GM19452 (cell line): ENCODE data around the gene TBC1D16.
"Not testable (repeated sequence)": the region's sequence is repeated elsewhere in the genome, so short reads cannot be mapped to it uniquely, and the experiment has no call there.

ENCODE experiments used
- ATAC-seq: cut with Tn5 transposase; IDR thresholded peaks from one replicate; pipeline ENCODE4 v1.9.1; 2021; ENCODE audit not compliant: unreplicated experiment

TBC1D16 gene

DNA sequence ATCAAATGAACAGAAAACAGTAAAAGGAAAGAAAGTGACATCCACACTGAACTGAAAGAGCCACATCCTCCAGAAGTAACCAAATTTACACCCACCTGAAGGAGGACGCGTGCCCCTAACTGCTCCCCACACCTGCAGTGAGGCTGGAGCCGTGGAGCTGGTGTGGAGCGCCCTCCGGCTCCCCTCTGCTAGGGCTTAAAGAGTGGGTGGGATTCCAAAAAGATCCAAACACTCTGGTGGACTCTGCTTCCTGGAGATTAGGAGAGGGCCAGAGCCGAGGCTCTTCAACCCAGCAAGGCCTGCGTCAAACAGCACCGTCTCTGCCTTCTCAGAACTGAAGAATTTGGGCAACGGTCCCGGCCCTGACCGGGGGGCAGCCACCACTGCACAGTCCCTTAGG lies 16.0 kb upstream of the TBC1D16 start:
- ATAC-seq: no peak

DNA sequence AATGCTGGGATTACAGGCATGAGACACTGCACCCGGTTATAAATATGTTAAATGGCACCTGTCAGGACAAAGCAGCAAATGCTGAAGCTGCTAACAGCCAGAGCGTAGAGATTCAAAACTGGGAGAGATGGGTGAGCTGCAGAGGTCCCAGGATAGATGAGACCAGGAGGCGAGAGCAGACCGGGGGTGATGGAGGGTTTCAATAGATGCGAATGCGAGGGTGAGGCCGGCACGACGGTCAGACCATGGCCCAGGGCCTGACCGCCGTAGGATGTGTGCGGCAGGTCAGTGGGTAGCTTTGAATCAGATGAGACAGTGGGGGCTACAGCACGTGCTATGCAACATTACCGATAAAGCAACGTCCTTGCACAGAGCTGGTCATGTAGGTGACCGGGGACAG lies 15.0 kb upstream of the TBC1D16 start:
- ATAC-seq: no peak

DNA sequence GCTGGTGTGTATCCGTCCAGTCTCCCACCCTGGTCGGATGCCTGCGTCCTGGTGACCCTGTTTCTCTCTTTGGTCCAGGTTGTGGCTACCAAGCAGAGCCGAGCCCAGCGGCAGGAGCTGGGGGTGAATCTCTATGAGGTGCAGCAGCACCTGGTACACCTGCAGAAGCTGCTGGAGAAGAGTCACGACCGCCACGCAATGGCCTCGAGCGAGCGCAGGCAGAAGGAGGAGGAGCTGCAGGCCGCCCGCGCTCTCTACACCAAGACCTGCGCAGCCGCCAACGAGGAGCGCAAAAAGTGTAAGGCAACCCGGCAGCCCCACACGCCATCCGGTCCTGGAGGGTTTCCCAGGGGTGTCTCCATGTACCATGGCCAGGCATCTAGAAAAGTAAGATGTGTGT lies 14.3 kb upstream of the TBC1D16 start:
- no peak for ATAC-seq

DNA sequence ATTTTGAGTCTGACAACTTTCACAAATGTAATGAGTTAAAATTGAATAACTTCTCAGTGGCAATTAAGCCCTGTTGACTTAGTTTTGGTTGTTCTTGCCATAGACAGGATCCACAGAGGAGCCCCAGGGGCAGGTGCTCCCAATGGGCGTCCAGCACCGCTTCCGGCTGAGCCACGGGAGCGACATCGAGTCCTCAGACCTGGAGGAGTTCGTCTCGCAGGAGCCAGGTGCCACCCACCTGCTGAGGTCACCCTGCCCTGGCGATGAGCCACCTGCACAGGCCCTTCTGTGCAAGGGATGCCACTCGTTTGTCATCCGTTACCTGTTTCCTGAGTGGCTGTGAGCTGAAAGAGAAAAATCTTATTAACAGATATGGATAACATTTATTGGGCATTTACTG lies 11.5 kb upstream of the TBC1D16 start:
- ATAC-seq: no peak

GRCh38 chr17:80046709-80047108 lies 11.0 kb upstream of the TBC1D16 start:
- ATAC-seq: not testable (repeated sequence)

- no peak for ATAC-seq
Observed at GRCh38 chr17:80045703-80046102, 10.0 kb upstream of the TBC1D16 start.

- no peak for ATAC-seq
Observed at GRCh38 chr17:80043963-80044362, 8.3 kb upstream of the TBC1D16 start.

- no peak for ATAC-seq
Observed at GRCh38 chr17:80036715-80037477, 1.2 kb upstream of the TBC1D16 start.

DNA sequence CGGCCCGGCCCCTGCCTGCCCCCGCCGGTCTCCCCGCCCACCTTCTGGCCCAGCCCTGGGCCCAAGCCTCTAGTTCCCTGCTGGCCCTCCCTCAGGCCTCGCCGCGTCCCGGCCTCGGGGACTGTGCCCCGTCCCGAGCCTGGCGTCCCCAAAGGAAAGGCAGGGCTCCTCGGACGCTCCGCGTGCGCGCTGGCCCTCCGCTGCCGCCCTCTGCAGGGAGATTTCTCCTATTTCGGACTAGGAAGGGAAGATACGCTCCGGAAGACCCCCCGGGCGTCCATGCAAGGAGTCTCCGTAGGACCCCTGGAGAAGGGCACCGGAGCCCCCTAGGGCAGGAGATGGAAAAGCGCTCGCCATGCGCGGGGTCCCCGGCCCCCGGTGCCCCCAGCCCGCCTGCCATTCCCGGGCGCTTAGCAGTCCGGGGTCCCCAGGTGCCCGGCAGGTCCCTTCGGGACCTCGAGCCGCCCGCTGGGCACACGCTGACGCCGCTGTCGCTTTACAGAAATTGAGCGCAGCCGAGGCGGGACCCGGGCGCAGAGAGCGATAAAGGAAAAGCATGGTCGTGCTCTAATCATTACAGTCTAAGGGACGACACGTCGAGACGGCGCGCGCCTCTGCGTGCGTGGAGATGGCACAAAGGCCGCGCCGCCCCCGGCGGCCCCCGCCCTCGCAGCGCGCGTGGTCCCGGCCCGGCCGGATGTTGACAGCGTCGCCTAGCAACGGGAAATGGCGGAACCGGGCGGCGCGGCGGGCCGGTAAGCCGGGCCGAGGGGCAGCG lies 454 bp upstream of the TBC1D16 start, which contains the start of gene CCDC40:
Gene CCDC40 (plus strand): TSS at position 706 of the 778 bp plus-strand sequence. CDS start 21 bp downstream, at position 727.
- no peak for ATAC-seq

GRCh38 chr17:80034791-80035686 lies 633 bp downstream of the TBC1D16 start:
- no peak for ATAC-seq

DNA sequence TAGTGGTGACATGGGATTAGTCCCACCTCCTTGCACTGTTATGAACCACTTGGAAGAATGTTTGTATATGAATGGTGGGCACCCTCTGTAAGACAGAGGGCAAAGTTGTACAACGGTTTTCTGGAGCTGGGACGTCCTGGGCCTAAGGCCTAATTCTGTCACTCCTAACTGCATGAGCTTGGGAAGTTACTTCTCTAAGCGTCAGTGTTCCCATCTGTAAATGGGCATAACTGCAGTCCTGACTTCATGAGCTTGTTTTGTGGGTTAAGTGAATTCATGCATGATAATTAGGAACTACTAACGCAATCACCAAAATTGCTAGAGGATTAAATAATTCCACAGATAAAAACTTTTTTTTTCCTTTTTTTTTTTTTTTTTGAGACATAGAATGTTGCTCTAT lies 1.8 kb downstream of the TBC1D16 start:
- no peak for ATAC-seq

DNA sequence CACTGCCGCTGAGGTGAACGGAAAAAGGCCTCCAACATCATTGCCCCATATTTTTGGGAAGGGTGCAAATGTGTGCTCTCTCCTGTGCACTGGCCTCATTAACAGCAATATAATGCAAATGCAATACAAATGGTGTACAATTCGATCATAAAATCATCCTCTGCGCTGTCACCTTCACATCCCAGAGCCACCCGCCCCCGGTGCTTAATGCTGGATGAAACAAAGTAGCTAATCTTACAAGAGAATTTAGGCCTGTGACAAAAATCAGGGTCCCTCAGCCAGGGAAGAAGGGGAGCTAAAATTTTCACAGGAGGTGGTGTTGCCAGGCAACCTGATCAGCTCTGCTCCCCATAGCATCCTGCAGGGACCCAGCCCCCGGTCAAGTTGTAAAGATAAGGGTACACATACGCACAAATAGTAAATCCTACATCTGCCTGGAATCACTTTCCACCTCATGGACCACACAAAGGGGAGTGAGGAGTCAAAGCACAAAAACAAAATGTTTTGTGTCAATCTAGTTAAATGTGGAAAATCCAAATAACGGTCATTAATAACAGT lies 3.0 kb downstream of the TBC1D16 start:
- no peak for ATAC-seq

GRCh38 chr17:80031691-80032430 lies 3.8 kb downstream of the TBC1D16 start:
- no peak for ATAC-seq

GRCh38 chr17:80030730-80031410 lies 4.8 kb downstream of the TBC1D16 start:
- ATAC-seq: no peak

DNA sequence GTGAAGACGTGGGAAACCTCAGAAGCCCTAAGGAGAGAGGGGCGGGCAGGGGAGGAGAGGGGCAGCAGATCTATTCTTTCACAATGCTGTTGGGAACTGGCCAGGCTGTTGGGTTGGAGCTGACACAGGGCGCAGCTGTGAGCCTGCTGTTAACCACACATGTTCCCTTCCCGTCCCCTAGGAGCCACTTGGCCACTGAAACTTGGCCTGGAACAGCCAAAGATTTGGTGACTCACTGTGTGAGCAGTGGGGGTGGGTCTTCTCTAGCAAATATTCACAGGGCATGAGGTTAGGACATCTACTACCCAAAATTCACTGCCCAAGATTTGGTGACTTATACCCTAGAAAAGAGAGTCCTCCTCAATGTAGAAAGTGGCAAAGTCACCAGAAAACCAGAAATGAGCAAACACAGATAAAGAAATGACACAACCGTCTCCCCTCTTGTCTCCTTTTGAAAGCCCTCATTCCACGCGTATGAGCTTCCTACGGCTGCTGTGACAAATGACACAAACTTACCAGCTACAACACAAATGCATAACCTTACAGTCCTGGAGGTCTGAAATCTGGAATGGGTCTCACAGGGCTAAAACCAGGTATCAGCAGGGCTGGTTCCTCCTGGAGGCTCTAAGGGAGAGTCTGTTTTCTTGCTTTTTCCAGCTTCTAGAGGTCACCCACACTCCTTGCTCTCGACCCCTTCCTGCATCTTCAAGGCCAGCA lies 6.3 kb downstream of the TBC1D16 start:
- no peak for ATAC-seq

GRCh38 chr17:80028030-80028429 lies 7.6 kb downstream of the TBC1D16 start:
- no peak for ATAC-seq

- ATAC-seq: no peak
Observed at GRCh38 chr17:80027043-80027435, 8.6 kb downstream of the TBC1D16 start.

- no peak for ATAC-seq
Observed at GRCh38 chr17:80026359-80027042, 9.2 kb downstream of the TBC1D16 start.
